ENCODE data around the gene CORO2A. TPM values are rescaled to one million over a fixed set of nuclear protein-coding genes. Genes with fewer than 3 reads are reported as not detected.

CORO2A gene
- total and polyA plus RNA-seq, 2 of the 4 experiments (the other 2 are of a cell fraction) = 1.9 to 2.2 TPM

DNA sequence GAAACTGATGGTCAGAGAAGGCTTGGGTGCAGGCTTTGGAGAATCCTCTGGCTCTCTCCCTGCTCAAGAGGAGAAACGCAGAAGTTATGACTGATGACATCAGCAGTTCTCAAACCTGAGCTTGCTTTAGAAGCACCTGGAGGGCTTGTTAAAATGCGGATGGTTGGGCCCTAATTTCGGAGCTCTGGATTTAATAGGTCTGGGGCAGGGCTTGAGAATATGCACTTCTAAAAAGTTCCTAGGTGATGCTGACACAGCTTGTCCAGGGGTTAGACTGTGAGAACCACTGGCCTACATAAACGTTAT is 36.6 kb upstream of the CORO2A start:
- no peak overlapping the region for H3K56ac ChIP-seq (ENCODE audit: extremely low read depth, insufficient read depth, low read length)
- peak overlapping the region; percentile 17; the same call in 1 of the 2 replicates for H3K23ac ChIP-seq (ENCODE audit: low read depth, low read length)
- H3K79me1 ChIP-seq (ENCODE audit: low read depth in 1 of 2, low read length in 2 of 2) = peaks cover 27 to 69% of the 10 kb centered on the region in 2 experiments
- H4K5ac ChIP-seq (ENCODE audit: low read depth, low read length) = 0 out of 2 replicates have a peak overlapping the region, but pooled peaks have one; percentile 5
- H2BK20ac ChIP-seq (ENCODE audit: low read depth, low read length) = peak overlapping the region; percentile 43
- H2BK5ac ChIP-seq (ENCODE audit: low read depth, low read length, poor library complexity, severe bottlenecking) = peak overlapping the region; percentile 12
- peaks cover 39% of the 10 kb centered on the region for H3K4me1 ChIP-seq (ENCODE audit: control insufficient read depth, insufficient read depth, low read length)
- no TSS peak for BruUV-seq (replicated peaks)
- no peak overlapping the region for H3K9ac ChIP-seq (ENCODE audit: low read depth, low read length)
- DNase-seq (no peak), ATAC-seq (ENCODE audit: low read depth) (no peak)
- H4K20me1 ChIP-seq (ENCODE audit: insufficient read depth, low read length) = no peaks in the 10 kb centered on the region
- peak overlapping the region; percentile 32; the same call in 1 of the 3 replicates for H2BK15ac ChIP-seq (ENCODE audit: low read depth, low read length)
- peaks cover 37% of the 10 kb centered on the region for H3K9me1 ChIP-seq (ENCODE audit: insufficient read depth, low read length)
- peaks cover 18% of the 10 kb centered on the region for H3K36me3 ChIP-seq (ENCODE audit: control insufficient read depth, insufficient read depth, low read length)
- H3K27me3 ChIP-seq (ENCODE audit: control insufficient read depth, insufficient read depth, low read length) = no peaks in the 10 kb centered on the region
- H4K8ac ChIP-seq (ENCODE audit: low read depth in 2 of 2, low read length in 2 of 2) = peak overlapping the region in 1 of 2 experiments; percentile 45; a peak in 2 of 4 replicates
- H3K27ac ChIP-seq (ENCODE audit: insufficient read depth, low read length) = no peak overlapping the region; the same call in 1 of the 2 replicates
- no peak overlapping the region for H3K4me2 ChIP-seq (ENCODE audit: low read depth, low read length)
- intact Hi-C loops (cut with micrococcal nuclease) (no loop called here), in situ Hi-C loops (cut with MboI; ENCODE audit: low sequenced_read_pairs) (no loop called here), dilution Hi-C loops (cut with HindIII; ENCODE audit: low sequenced_read_pairs, unreplicated experiment) (no loop called here)
- peak overlapping the region; percentile 49 for H2BK120ac ChIP-seq (ENCODE audit: low read depth, low read length)
- TF ChIP-seq FOS (IDR thresholded peaks at IDR 0.05; ENCODE audit: low read depth, low read length) (no peak), MAFK (IDR thresholded peaks at IDR 0.05; ENCODE audit: low read depth, low read length) (peak; percentile 56)
- H3K9me3 ChIP-seq (ENCODE audit: control insufficient read depth, insufficient read depth, low read length) = no peaks in the 10 kb centered on the region
- ChIA-PET POLR2A (ENCODE audit: unreplicated experiment) (no interaction called here), CTCF (interaction anchor here (0.5 to 0.7 kb wide), 2 partner anchors 171 to 798 kb away, joined by 3 read pairs; no protein-coding TSS in a partner anchor)
- no peak overlapping the region for H2AK9ac ChIP-seq (replicated peaks; ENCODE audit: low read depth, low read length, poor library complexity)
- peak overlapping the region; percentile 51 for H4K91ac ChIP-seq (ENCODE audit: insufficient read depth, low read depth, low read length)
- no peak overlapping the region for H3K4me3 ChIP-seq (ENCODE audit: insufficient read depth, low read depth, low read length)
- H3K14ac ChIP-seq (replicated peaks; ENCODE audit: low read depth, low read length) = no peak overlapping the region; the same call in 1 of the 2 replicates
- 94% methylated on average over 2 of the region's 4 CpGs; no CpG with 5 or more reads in 1 of the 2 experiments for WGBS, 2 experiments (ENCODE audit: extremely low coverage in 2 of 2, insufficient read length in 1 of 2)
- peak overlapping the region; percentile 55; the same call in 1 of the 2 replicates for H3K4ac ChIP-seq (ENCODE audit: low read depth, low read length)
- H2AK5ac ChIP-seq (ENCODE audit: low read depth, low read length) = peak overlapping the region; percentile 68; the same call in 1 of the 2 replicates
- no peak overlapping the region for H3K18ac ChIP-seq (ENCODE audit: low read depth, low read length)
- no peak overlapping the region for H2AFZ ChIP-seq (replicated peaks; ENCODE audit: low read length, poor library complexity)

Measured in IMR-90 (cell line).